Measurements from ENCODE around the gene PTPRM. TPM values are rescaled to one million over a fixed set of nuclear protein-coding genes. Genes with fewer than 3 reads are reported as not detected.

PTPRM gene
- total RNA-seq, 1 experiment from 2014 or later = 14.5 TPM

DNA sequence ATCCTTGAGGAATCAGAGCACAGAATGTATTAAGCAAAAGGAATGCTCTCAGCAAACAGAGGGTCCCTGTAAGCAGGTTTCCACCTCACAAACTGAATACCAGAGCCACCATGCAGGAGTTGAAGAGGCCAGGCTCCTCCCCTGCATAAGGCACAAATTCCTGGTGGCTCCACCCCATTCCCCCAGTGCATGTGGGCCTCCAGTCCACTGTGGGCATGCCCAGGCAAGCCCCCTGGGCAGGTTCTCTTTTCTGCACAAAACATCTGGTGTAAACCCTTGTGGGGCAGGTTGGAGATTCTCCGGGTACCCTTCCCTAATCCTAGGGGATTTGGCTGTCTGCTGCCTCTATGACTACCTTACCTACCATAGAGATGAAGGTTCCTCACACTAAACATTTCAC is 166.5 kb downstream of the PTPRM start:
- DNase-seq (ENCODE audit: low read depth, low spot score) = no peak
- BruUV-seq (replicated peaks) = no TSS peak
- H3K27ac ChIP-seq (ENCODE audit: low read depth, low read length) = no peak overlapping the region; the same call in 1 of the 2 replicates

DNA sequence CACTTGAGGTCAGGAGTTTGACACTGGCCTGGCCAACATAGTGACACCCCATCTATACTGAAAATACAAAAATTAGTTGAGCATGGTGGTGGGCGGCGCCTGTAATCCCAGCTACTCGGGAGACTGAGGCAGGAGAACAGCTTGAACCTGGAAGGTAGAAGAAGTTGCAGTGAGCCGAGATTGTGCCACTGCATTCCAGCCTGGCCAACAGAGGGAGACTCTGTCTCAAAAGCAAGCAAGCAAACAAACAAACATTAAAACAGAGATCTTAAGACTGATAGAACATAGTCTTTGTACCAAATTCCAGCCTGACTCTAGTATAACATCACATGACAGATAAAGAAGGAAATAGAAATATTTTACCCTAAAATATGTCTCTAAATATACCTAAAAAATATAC is 168.1 kb downstream of the PTPRM start:
- Histone ChIP-seq H3K4me3 (replicated peaks in 1 of 2; ENCODE audit: low read depth in 1 of 2, low read length in 2 of 2) (no peak overlapping the region), H3K4me1 (ENCODE audit: control insufficient read depth in 1 of 2, insufficient read depth in 2 of 2, low read length in 2 of 2) (no peaks in the 10 kb centered on the region), H3K9ac (ENCODE audit: low read length) (no peak overlapping the region), H3K4me2 (ENCODE audit: low read length) (no peak overlapping the region), H3K27ac (ENCODE audit: low read depth, low read length) (no peak overlapping the region), H3K27me3 (ENCODE audit: insufficient read depth, low read length) (no peaks in the 10 kb centered on the region), H3K9me2 (ENCODE audit: insufficient read depth) (no peaks in the 10 kb centered on the region), H3K79me2 (ENCODE audit: insufficient read depth, low read length) (no peaks in the 10 kb centered on the region), H2AFZ (ENCODE audit: low read depth, low read length, poor library complexity, severe bottlenecking) (no peak overlapping the region), H4K20me1 (ENCODE audit: insufficient read depth) (no peaks in the 10 kb centered on the region), H3K36me3 (ENCODE audit: control insufficient read depth in 1 of 2, insufficient read depth in 2 of 2, low read length in 2 of 2) (no peaks in the 10 kb centered on the region), H3K9me3 (ENCODE audit: control insufficient read depth in 1 of 2, insufficient read depth in 1 of 2, low read depth in 1 of 2, low read length in 2 of 2) (no peaks in the 10 kb centered on the region)
- TF ChIP-seq EGR1 (IDR thresholded peaks at IDR 0.05; ENCODE audit: low read depth) (no peak), RAD21 (IDR thresholded peaks at IDR 0.05; ENCODE audit: low read depth) (peak; percentile 43; the same call in 1 of the 2 replicates), FOSL1 (IDR thresholded peaks at IDR 0.05; ENCODE audit: low read depth) (no peak)
- TF ChIP-seq, protein P1, sequence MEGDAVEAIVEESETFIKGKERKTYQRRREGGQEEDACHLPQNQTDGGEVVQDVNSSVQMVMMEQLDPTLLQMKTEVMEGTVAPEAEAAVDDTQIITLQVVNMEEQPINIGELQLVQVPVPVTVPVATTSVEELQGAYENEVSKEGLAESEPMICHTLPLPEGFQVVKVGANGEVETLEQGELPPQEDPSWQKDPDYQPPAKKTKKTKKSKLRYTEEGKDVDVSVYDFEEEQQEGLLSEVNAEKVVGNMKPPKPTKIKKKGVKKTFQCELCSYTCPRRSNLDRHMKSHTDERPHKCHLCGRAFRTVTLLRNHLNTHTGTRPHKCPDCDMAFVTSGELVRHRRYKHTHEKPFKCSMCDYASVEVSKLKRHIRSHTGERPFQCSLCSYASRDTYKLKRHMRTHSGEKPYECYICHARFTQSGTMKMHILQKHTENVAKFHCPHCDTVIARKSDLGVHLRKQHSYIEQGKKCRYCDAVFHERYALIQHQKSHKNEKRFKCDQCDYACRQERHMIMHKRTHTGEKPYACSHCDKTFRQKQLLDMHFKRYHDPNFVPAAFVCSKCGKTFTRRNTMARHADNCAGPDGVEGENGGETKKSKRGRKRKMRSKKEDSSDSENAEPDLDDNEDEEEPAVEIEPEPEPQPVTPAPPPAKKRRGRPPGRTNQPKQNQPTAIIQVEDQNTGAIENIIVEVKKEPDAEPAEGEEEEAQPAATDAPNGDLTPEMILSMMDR (IDR thresholded peaks at IDR 0.05 in 2 of 3, conservative IDR thresholded peaks at IDR 0.05 in 1 of 3; ENCODE audit: borderline replicate concordance in 1 of 3, insufficient read depth in 1 of 3, low read depth in 2 of 3, low read length in 2 of 3) = peak in 2 of 3 experiments; percentile 39 to 44; a peak in 4 of 6 replicates
- CTCF ChIA-PET = no interaction called here
- BruUV-seq (replicated peaks) = no TSS peak
- POLR2A ChIA-PET = no interaction called here
- RAD21 ChIA-PET (ENCODE audit: low non-redundant PET in 1 of 2, low total read pairs in 2 of 2, uncharacterized antibody in 2 of 2, unreplicated experiment in 2 of 2) = interaction anchor here in 1 of 2 experiments (0.5 kb wide), 1 partner anchor 212 kb away, joined by 3 read pairs; no protein-coding TSS in a partner anchor
- no peak for DNase-seq (ENCODE audit: low read depth, low spot score)
- peak; percentile 40; the same call in 1 of the 2 replicates for ATAC-seq
- intact Hi-C loops (cut with micrococcal nuclease) = no loop called here

More for the DNA sequence above, 166.5 kb downstream of the PTPRM start:
- no peaks in the 10 kb centered on the region for H3K9me2 ChIP-seq (ENCODE audit: insufficient read depth)
- H3K79me2 ChIP-seq (ENCODE audit: insufficient read depth, low read length) = no peaks in the 10 kb centered on the region
- no peak overlapping the region for H3K4me2 ChIP-seq (ENCODE audit: low read length)
- no peak for ATAC-seq
- no peaks in the 10 kb centered on the region for H4K20me1 ChIP-seq (ENCODE audit: insufficient read depth)
- no peaks in the 10 kb centered on the region for H3K4me1 ChIP-seq (ENCODE audit: control insufficient read depth in 1 of 2, insufficient read depth in 2 of 2, low read length in 2 of 2)
- POLR2A ChIA-PET = no interaction called here
- TF ChIP-seq RAD21 (IDR thresholded peaks at IDR 0.05; ENCODE audit: low read depth) (no peak), SP1 (IDR thresholded peaks at IDR 0.05; ENCODE audit: low read depth) (no peak)
- H2AFZ ChIP-seq (ENCODE audit: low read depth, low read length, poor library complexity, severe bottlenecking) = no peak overlapping the region
- H3K27me3 ChIP-seq (ENCODE audit: insufficient read depth, low read length) = no peaks in the 10 kb centered on the region
- H3K9ac ChIP-seq (ENCODE audit: low read length) = no peak overlapping the region
- RAD21 ChIA-PET (ENCODE audit: low non-redundant PET in 1 of 2, low total read pairs in 2 of 2, uncharacterized antibody in 2 of 2, unreplicated experiment in 2 of 2) = no interaction called here
- CTCF ChIA-PET = no interaction called here
- no peaks in the 10 kb centered on the region for H3K9me3 ChIP-seq (ENCODE audit: control insufficient read depth in 1 of 2, insufficient read depth in 1 of 2, low read depth in 1 of 2, low read length in 2 of 2)
- H3K4me3 ChIP-seq (replicated peaks in 1 of 2; ENCODE audit: low read depth in 1 of 2, low read length in 2 of 2) = no peak overlapping the region
- H3K36me3 ChIP-seq (ENCODE audit: control insufficient read depth in 1 of 2, insufficient read depth in 2 of 2, low read length in 2 of 2) = no peaks in the 10 kb centered on the region
- intact Hi-C loops (cut with micrococcal nuclease) = no loop called here

Measured in HCT116 (cell line).